ENCODE measurements around the gene KMT2D.
A peak's percentile ranks its signal among the peaks of the same experiment; 100 is the strongest.

KMT2D gene
- total RNA-seq, result 107 to 251 (median 196) reads per million in 3 donors

DNA sequence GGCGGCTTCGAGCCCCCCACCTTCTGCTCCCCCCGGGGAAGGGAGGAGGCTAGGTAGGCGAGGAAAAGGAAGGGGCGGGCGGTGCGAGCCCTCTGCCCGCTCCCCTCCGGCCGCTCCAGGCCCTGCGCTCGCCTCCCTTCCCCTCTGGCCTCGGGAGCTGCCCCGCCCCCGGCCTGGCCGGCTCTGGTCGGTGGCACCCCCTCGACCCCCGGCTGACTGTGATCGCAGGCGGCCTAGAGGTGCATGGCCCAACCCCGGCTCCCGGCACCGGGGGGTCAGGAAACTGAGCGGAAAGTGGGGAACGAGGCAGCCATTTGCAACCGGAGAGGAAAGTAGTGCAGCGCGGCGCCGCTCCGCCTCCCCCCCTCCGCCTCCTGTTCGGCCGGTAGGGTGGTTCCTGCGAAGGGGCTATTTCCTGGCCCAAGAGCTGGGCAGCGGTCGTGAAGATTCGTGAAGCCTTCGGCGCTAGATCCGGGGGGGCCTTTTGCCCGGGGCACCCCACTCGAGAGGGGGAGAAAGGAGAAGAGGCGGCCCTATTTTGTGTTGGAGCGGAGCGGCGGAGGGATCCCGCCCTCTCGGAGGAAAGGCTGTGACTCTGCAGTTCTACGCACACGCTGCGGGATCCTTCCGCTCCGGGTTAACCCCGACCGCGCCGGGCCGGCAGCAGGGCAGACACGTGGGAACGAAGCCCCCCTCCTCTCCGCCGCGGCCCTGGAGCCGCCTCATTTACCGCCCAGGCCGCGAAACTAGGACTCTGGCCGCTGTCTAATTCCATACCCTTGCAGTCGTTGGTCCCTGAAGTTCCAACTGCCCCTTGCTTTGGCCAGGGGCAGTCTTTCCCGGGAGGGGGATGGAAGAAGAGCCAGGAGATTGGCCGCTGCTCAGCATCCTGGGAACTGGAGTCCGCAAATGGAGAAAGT lies at the start of gene KMT2D:
KMT2D (minus strand) TSS at position 558 of the 920 bp plus-strand sequence. CDS start 5,470 bp downstream, outside the sequence.
- H3K9me3 ChIP-seq (ENCODE audit: control insufficient read depth, low read length), result no peaks in the 10 kb centered on the region
- no peaks in the 10 kb centered on the region for H3K36me3 ChIP-seq (ENCODE audit: control insufficient read depth, insufficient read depth, low read length)
- DNase-seq, result peak; percentile 73 to 81 (median 75)
- H3K4me1 ChIP-seq (ENCODE audit: control insufficient read depth, insufficient read depth, low read length, poor library complexity, severe bottlenecking), result peaks cover 42% of the 10 kb centered on the region
- no peaks in the 10 kb centered on the region for H3K27me3 ChIP-seq (replicated peaks; ENCODE audit: control insufficient read depth, insufficient read depth, low read length, poor library complexity, severe bottlenecking)
- peak within 1 kb of the TSS; percentile 98 for H3K4me3 ChIP-seq (ENCODE audit: insufficient read depth, low read depth, low read length, poor library complexity, severe bottlenecking)
- peak within 1 kb of the TSS; percentile 94 for H3K27ac ChIP-seq (ENCODE audit: insufficient read depth, low read length, poor library complexity, severe bottlenecking)

DNA sequence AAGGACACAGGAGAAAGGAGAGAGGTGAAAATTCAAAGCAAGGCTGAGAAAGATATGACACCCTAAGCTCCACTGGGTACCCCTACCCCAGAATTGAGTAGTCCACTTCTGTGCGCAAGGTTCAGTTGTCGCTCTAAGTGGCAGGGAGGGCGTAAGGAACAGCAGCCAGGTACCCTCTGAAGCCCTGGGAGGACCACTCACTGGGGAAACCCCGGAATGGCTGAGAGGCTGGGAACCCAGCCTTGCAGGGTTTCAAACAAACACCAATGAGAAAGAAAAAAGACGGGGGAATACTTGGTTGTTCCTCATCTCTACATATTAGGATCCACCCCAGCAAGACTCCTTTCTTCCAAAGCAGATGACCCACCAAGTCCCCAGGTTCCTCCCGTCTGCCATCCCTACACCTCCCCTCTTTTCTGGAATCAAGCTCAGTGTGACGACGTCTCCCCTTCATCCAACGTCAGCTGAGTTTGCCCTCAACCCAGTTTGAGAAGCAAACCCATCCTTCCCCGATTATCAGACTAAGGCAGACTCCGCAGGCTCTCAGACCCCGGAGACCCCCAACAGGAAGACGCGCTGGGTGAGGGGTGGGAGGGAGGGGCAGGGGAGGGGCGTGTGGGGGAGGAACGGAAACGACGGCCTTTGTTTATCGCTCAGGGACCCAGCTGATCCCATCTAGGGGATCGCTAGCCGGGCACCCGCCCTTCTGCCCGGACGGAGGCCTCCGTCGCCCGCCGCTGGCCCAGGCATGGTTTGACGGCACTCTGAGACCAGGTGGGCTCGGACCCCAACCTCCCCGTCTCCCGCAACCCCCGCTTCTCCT lies 49.3 kb upstream of the KMT2D start:
- peak overlapping the region; percentile 92 for H3K27ac ChIP-seq (ENCODE audit: insufficient read depth, low read length, poor library complexity, severe bottlenecking)
- H3K27me3 ChIP-seq (replicated peaks; ENCODE audit: control insufficient read depth, insufficient read depth, low read length, poor library complexity, severe bottlenecking), result no peaks in the 10 kb centered on the region
- DNase-seq, result no peak
- H3K4me1 ChIP-seq (ENCODE audit: control insufficient read depth, insufficient read depth, low read length, poor library complexity, severe bottlenecking), result peaks cover 20% of the 10 kb centered on the region
- H3K36me3 ChIP-seq (ENCODE audit: control insufficient read depth, insufficient read depth, low read length), result peaks cover 27% of the 10 kb centered on the region
- H3K4me3 ChIP-seq (ENCODE audit: insufficient read depth, low read depth, low read length, poor library complexity, severe bottlenecking), result peak overlapping the region; percentile 99
- H3K9me3 ChIP-seq (ENCODE audit: control insufficient read depth, low read length), result no peaks in the 10 kb centered on the region

- H3K36me3 ChIP-seq (ENCODE audit: control insufficient read depth, insufficient read depth, low read length), result peaks cover 36% of the 10 kb centered on the region
- no peak for DNase-seq
- peak overlapping the region; percentile 99 for H3K4me3 ChIP-seq (ENCODE audit: insufficient read depth, low read depth, low read length, poor library complexity, severe bottlenecking)
- H3K4me1 ChIP-seq (ENCODE audit: control insufficient read depth, insufficient read depth, low read length, poor library complexity, severe bottlenecking), result peaks cover 20% of the 10 kb centered on the region
- H3K27me3 ChIP-seq (replicated peaks; ENCODE audit: control insufficient read depth, insufficient read depth, low read length, poor library complexity, severe bottlenecking), result no peaks in the 10 kb centered on the region
- H3K9me3 ChIP-seq (ENCODE audit: control insufficient read depth, low read length), result no peaks in the 10 kb centered on the region
- peak overlapping the region; percentile 92 for H3K27ac ChIP-seq (ENCODE audit: insufficient read depth, low read length, poor library complexity, severe bottlenecking)
Measured at GRCh38 chr12:49108958-49109404, 48.4 kb upstream of the KMT2D start.

DNA sequence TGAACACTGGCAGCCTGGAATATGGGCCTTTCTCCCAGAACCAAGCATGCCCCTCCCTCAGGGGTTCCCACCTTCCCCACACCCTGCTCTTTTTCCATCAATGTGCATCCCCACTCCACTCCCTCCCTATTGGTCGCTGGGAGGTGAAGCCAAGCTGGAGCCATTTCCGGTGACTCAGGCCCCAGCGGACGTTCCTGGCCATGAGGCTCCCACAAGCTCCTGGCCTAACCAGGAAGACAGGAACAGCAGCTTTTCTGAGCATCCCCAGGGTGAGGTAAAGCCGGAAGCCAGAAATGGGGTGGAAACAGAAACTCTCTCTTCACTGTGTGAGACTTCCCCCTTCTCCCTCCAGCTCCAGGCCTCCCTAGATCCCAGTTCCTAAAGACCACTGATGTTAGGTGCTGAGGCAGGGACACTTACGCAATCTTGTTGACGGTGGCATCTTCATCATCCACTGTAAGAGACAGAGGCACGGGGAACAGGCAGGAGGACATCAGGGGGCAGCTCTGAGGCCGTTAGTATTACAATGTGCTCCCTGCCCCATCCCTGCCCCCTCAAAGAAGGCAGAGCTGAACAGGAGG lies 45.0 kb upstream of the KMT2D start:
- H3K9me3 ChIP-seq (ENCODE audit: control insufficient read depth, low read length), result no peaks in the 10 kb centered on the region
- H3K4me3 ChIP-seq (ENCODE audit: insufficient read depth, low read depth, low read length, poor library complexity, severe bottlenecking), result no peak overlapping the region
- peaks cover 68% of the 10 kb centered on the region for H3K36me3 ChIP-seq (ENCODE audit: control insufficient read depth, insufficient read depth, low read length)
- H3K27ac ChIP-seq (ENCODE audit: insufficient read depth, low read length, poor library complexity, severe bottlenecking), result no peak overlapping the region
- no peaks in the 10 kb centered on the region for H3K27me3 ChIP-seq (replicated peaks; ENCODE audit: control insufficient read depth, insufficient read depth, low read length, poor library complexity, severe bottlenecking)
- DNase-seq, result no peak
- H3K4me1 ChIP-seq (ENCODE audit: control insufficient read depth, insufficient read depth, low read length, poor library complexity, severe bottlenecking), result peaks cover 15% of the 10 kb centered on the region

GRCh38 chr12:49104822-49105221 lies 44.2 kb upstream of the KMT2D start:
- no peaks in the 10 kb centered on the region for H3K27me3 ChIP-seq (replicated peaks; ENCODE audit: control insufficient read depth, insufficient read depth, low read length, poor library complexity, severe bottlenecking)
- H3K9me3 ChIP-seq (ENCODE audit: control insufficient read depth, low read length), result no peaks in the 10 kb centered on the region
- DNase-seq, result no peak
- H3K36me3 ChIP-seq (ENCODE audit: control insufficient read depth, insufficient read depth, low read length), result peaks cover 76% of the 10 kb centered on the region
- H3K4me3 ChIP-seq (ENCODE audit: insufficient read depth, low read depth, low read length, poor library complexity, severe bottlenecking), result no peak overlapping the region
- H3K4me1 ChIP-seq (ENCODE audit: control insufficient read depth, insufficient read depth, low read length, poor library complexity, severe bottlenecking), result peaks cover 14% of the 10 kb centered on the region
- H3K27ac ChIP-seq (ENCODE audit: insufficient read depth, low read length, poor library complexity, severe bottlenecking), result no peak overlapping the region

- no peaks in the 10 kb centered on the region for H3K9me3 ChIP-seq (ENCODE audit: control insufficient read depth, low read length)
- no peak for DNase-seq
- H3K27me3 ChIP-seq (replicated peaks; ENCODE audit: control insufficient read depth, insufficient read depth, low read length, poor library complexity, severe bottlenecking), result no peaks in the 10 kb centered on the region
- H3K27ac ChIP-seq (ENCODE audit: insufficient read depth, low read length, poor library complexity, severe bottlenecking), result no peak overlapping the region
- H3K36me3 ChIP-seq (ENCODE audit: control insufficient read depth, insufficient read depth, low read length), result peaks cover 68% of the 10 kb centered on the region
- no peaks in the 10 kb centered on the region for H3K4me1 ChIP-seq (ENCODE audit: control insufficient read depth, insufficient read depth, low read length, poor library complexity, severe bottlenecking)
- no peak overlapping the region for H3K4me3 ChIP-seq (ENCODE audit: insufficient read depth, low read depth, low read length, poor library complexity, severe bottlenecking)
Measured at GRCh38 chr12:49100380-49100779, 39.8 kb upstream of the KMT2D start.

DNA sequence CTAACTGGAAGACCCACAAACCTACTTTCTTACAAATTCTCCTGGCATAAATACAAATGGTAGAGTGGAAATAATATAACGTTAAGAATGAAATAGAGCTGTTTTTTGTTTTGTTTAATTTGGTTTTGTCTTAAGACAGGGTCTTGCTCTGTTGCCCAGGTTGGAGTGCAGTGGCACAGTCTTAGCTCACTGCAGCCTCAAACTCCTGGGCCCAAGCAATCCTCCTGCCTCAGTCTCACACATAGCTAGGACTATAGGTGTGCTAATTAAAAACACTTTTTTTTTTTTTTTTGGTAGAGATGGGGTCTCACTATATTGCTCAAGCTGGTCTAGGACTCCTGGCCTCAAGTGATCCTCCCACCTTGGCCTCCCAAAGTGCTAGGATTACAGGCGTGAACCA lies 38.1 kb upstream of the KMT2D start:
- H3K4me3 ChIP-seq (ENCODE audit: insufficient read depth, low read depth, low read length, poor library complexity, severe bottlenecking), result no peak overlapping the region
- H3K27me3 ChIP-seq (replicated peaks; ENCODE audit: control insufficient read depth, insufficient read depth, low read length, poor library complexity, severe bottlenecking), result peaks cover 14% of the 10 kb centered on the region
- H3K27ac ChIP-seq (ENCODE audit: insufficient read depth, low read length, poor library complexity, severe bottlenecking), result no peak overlapping the region
- H3K36me3 ChIP-seq (ENCODE audit: control insufficient read depth, insufficient read depth, low read length), result peaks cover 51% of the 10 kb centered on the region
- no peaks in the 10 kb centered on the region for H3K9me3 ChIP-seq (ENCODE audit: control insufficient read depth, low read length)
- H3K4me1 ChIP-seq (ENCODE audit: control insufficient read depth, insufficient read depth, low read length, poor library complexity, severe bottlenecking), result peaks cover 12% of the 10 kb centered on the region
- DNase-seq, result no peak

DNA sequence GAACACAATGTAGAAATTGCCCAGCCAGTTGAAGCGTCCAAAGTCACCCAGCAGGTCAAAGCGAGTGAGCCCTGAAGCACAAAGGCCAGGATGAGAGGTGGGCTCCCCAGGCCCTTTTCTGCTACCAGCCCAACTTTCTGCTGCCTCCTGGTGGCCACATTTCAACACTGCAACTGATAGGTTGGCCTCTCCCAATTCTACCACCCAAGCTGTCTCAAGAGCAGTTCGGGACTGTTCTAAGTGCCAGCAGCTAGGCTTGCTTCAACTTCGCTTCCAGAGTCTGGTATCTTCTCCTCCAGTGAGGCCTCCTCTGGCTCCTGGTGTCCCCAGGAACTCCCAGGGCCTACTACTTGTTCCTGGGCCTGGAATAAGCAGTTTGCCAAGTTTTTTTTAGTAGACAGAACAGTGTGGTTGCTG lies 37.4 kb upstream of the KMT2D start:
- Histone ChIP-seq H3K27me3 (replicated peaks; ENCODE audit: control insufficient read depth, insufficient read depth, low read length, poor library complexity, severe bottlenecking) (peaks cover 21% of the 10 kb centered on the region), H3K36me3 (ENCODE audit: control insufficient read depth, insufficient read depth, low read length) (peaks cover 46% of the 10 kb centered on the region), H3K4me3 (ENCODE audit: insufficient read depth, low read depth, low read length, poor library complexity, severe bottlenecking) (no peak overlapping the region), H3K9me3 (ENCODE audit: control insufficient read depth, low read length) (no peaks in the 10 kb centered on the region), H3K27ac (ENCODE audit: insufficient read depth, low read length, poor library complexity, severe bottlenecking) (no peak overlapping the region), H3K4me1 (ENCODE audit: control insufficient read depth, insufficient read depth, low read length, poor library complexity, severe bottlenecking) (peaks cover 15% of the 10 kb centered on the region)
- DNase-seq, result peak in 2 of 3 donors; percentile 30 to 42

DNA sequence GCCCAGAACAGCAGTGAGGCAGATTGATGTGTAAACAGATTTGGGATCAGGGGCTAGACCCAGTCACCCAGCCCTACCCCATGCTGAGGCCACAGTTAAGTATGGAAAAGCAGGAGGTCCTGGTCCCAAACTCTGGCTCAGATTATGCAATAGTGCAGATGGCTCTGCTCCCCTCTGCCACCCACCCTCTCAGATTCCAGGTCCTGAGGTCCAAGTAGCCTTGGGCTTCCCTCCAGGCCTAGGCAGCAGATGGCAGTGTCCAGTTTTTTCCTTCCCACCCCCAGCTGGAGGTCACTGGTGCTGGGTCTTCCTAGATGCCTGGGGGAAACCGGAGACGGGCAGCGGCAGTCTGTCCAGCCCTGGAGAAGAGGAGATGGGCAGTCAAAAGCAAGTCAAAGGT lies 36.8 kb upstream of the KMT2D start:
- H3K27me3 ChIP-seq (replicated peaks; ENCODE audit: control insufficient read depth, insufficient read depth, low read length, poor library complexity, severe bottlenecking), result peaks cover 27% of the 10 kb centered on the region
- H3K4me1 ChIP-seq (ENCODE audit: control insufficient read depth, insufficient read depth, low read length, poor library complexity, severe bottlenecking), result peaks cover 15% of the 10 kb centered on the region
- H3K4me3 ChIP-seq (ENCODE audit: insufficient read depth, low read depth, low read length, poor library complexity, severe bottlenecking), result no peak overlapping the region
- peaks cover 39% of the 10 kb centered on the region for H3K36me3 ChIP-seq (ENCODE audit: control insufficient read depth, insufficient read depth, low read length)
- no peak for DNase-seq
- H3K9me3 ChIP-seq (ENCODE audit: control insufficient read depth, low read length), result no peaks in the 10 kb centered on the region
- no peak overlapping the region for H3K27ac ChIP-seq (ENCODE audit: insufficient read depth, low read length, poor library complexity, severe bottlenecking)
